Natural killer cell (primary cell): Measurements from ENCODE around the gene MACROD2. TPM values are rescaled to one million over a fixed set of nuclear protein-coding genes. Genes with fewer than 3 reads are reported as not detected.

Experiments used
- ATAC-seq, 3 donors: fragments of 150-1000 bp in 2 of 3; fragments of 200-7000 bp in 1 of 3; cut with Tn5 transposase; 1 replicate in 1 of 3; 2 replicates in 2 of 3; pipeline ENCODE4 v1.10.0; 2021; ENCODE audit warnings: mild to moderate bottlenecking in 2 of 3, moderate library complexity in 2 of 3
- DNase-seq, 2 donors: peaks; one replicate each; pipeline versions ENCODE4 v3.0.0 to v3.0.0-alpha.2; 2013 to 2021; ENCODE audit warnings: mixed read lengths in 1 of 2
- H3K27ac ChIP-seq: one replicate; pipeline ENCODE4 v1.5.1; 2013; ENCODE audit warnings: mild to moderate bottlenecking, low read length
- H3K27me3 ChIP-seq: one replicate; pipeline ENCODE4 v1.6.1; 2013; ENCODE audit warnings: low read length; ENCODE audit not compliant: control insufficient read depth, insufficient read depth
- H3K36me3 ChIP-seq: one replicate; pipeline ENCODE4 v1.6.1; 2013; ENCODE audit warnings: low read length; ENCODE audit not compliant: control insufficient read depth, insufficient read depth
- H3K4me1 ChIP-seq: one replicate; pipeline ENCODE4 v1.6.1; 2013; ENCODE audit warnings: low read length; ENCODE audit not compliant: control insufficient read depth, insufficient read depth
- H3K4me3 ChIP-seq: one replicate; pipeline ENCODE4 v1.5.1; 2013; ENCODE audit warnings: low read length
- H3K9me3 ChIP-seq: one replicate; pipeline ENCODE4 v1.6.1; 2013; ENCODE audit warnings: low read length; ENCODE audit not compliant: control insufficient read depth, insufficient read depth
- H3K27ac Mint-ChIP-seq, 2 donors: one replicate each; pipeline ENCODE4 v1.8.0; 2022; ENCODE audit warnings: mild to moderate bottlenecking in 2 of 2, mixed read lengths in 2 of 2, moderate library complexity in 1 of 2
- H3K27me3 Mint-ChIP-seq, 2 donors: one replicate each; pipeline ENCODE4 v1.8.0; 2022; ENCODE audit warnings: low read depth in 2 of 2, mixed read lengths in 2 of 2
- H3K36me3 Mint-ChIP-seq: one replicate; pipeline ENCODE4 v1.8.0; 2022; ENCODE audit warnings: mixed read lengths
- H3K4me1 Mint-ChIP-seq, 2 donors: one replicate each; pipeline ENCODE4 v1.8.0; 2022; ENCODE audit warnings: mixed read lengths in 2 of 2
- H3K4me3 Mint-ChIP-seq: one replicate; pipeline ENCODE4 v1.8.0; 2022; ENCODE audit warnings: mild to moderate bottlenecking, moderate library complexity, mixed read lengths
- H3K9me3 Mint-ChIP-seq, 2 donors: one replicate each; pipeline ENCODE4 v1.8.0; 2022; ENCODE audit warnings: mixed read lengths in 2 of 2
- CTCF ChIP-seq: fragments of 200-600 bp; IDR thresholded peaks from one replicate; pipeline ENCODE4 v1.8.0; 2022; ENCODE audit warnings: antibody characterized with exemption
- WGBS: methylation state at CpG from one replicate; pipeline ENCODE4 v1.1.7; 2013; ENCODE audit warnings: missing lambda C conversion rate; ENCODE audit not compliant: insufficient coverage; 5-methylcytosine and 5-hydroxymethylcytosine counted together
- intact Hi-C: fragments of 100-400 bp; cut with micrococcal nuclease; formaldehyde crosslinking; loops from one replicate; pipeline ENCODE4 v1.14.2; 2022
- total RNA-seq, 4 donors: library from RNA; stranded (reverse); fragments of 120-200 nt in 1 of 4; gene quantifications; one replicate each; pipeline versions ENCODE4 v1.2.3 to v1.2.4, GENCODE V29; 2013 to 2022

The MACROD2 gene
- under 1 TPM in 2 of 3 donors, not detected in 1; 0.19 to 0.88 TPM for total RNA-seq
- 6.1 TPM for total RNA-seq (2013)

- peaks cover 0 to 15% of the 10 kb centered on the region in 2 donors for H3K27me3 Mint-ChIP-seq
- H3K27me3 ChIP-seq: no peaks in the 10 kb centered on the region
- H3K4me1 Mint-ChIP-seq: peaks cover 6 to 12% of the 10 kb centered on the region in 2 donors
- ATAC-seq: peak; percentile 91 to 95 (median 91)
- peaks cover 3 to 14% of the 10 kb centered on the region in 2 donors for H3K9me3 Mint-ChIP-seq
- peaks cover 7% of the 10 kb centered on the region for H3K36me3 Mint-ChIP-seq
- H3K27ac Mint-ChIP-seq: peak within 1 kb of the TSS in 1 of 2 donors; percentile 31
- H3K4me3 Mint-ChIP-seq: peak within 1 kb of the TSS; percentile 73
- H3K27ac ChIP-seq: no peak within 1 kb of the TSS
- WGBS: 8% methylated on average over 61 of the region's 61 CpGs
- no peaks in the 10 kb centered on the region for H3K4me1 ChIP-seq
- intact Hi-C loops: no loop called here
- H3K4me3 ChIP-seq: no peak within 1 kb of the TSS
- H3K9me3 ChIP-seq: peaks cover 12% of the 10 kb centered on the region
- no peak for TF ChIP-seq CTCF
- peak in 1 of 2 donors; percentile 58 for DNase-seq
- H3K36me3 ChIP-seq: no peaks in the 10 kb centered on the region
Observed at GRCh38 chr20:13995086-13995665, at the start of gene MACROD2. TSS of gene MACROD2 (plus strand) at chr20:13995516.

- H3K4me3 Mint-ChIP-seq: no peak overlapping the region
Observed at GRCh38 chr20:13947719-13948118, 47.6 kb upstream of the MACROD2 start.

GRCh38 chr20:13953227-13953626 is 42.1 kb upstream of the MACROD2 start:
- peaks cover 6 to 7% of the 10 kb centered on the region in 2 donors for H3K9me3 Mint-ChIP-seq
- Histone ChIP-seq H3K4me1 (no peaks in the 10 kb centered on the region), H3K4me3 (no peak overlapping the region), H3K9me3 (peaks cover 8% of the 10 kb centered on the region), H3K27ac (no peak overlapping the region), H3K36me3 (no peaks in the 10 kb centered on the region), H3K27me3 (no peaks in the 10 kb centered on the region)
- H3K27me3 Mint-ChIP-seq: no peaks in the 10 kb centered on the region
- TF ChIP-seq CTCF: no peak
- H3K36me3 Mint-ChIP-seq: peaks cover 7% of the 10 kb centered on the region
- no peaks in the 10 kb centered on the region for H3K4me1 Mint-ChIP-seq
- no peak overlapping the region for H3K4me3 Mint-ChIP-seq
- H3K27ac Mint-ChIP-seq: no peak overlapping the region
- intact Hi-C loops: no loop called here
- no peak for ATAC-seq
- no peak for DNase-seq
- WGBS: 61% methylated on average over 6 of the region's 6 CpGs

More at GRCh38 chr20:13947719-13948118, 47.6 kb upstream of the MACROD2 start:
- Mint-ChIP-seq H3K4me1 (no peaks in the 10 kb centered on the region), H3K36me3 (peaks cover 7% of the 10 kb centered on the region), H3K9me3 (peaks cover 10 to 15% of the 10 kb centered on the region in 2 donors), H3K27me3 (no peaks in the 10 kb centered on the region), H3K27ac (no peak overlapping the region)
- H3K4me1 ChIP-seq: no peaks in the 10 kb centered on the region
- intact Hi-C loops: no loop called here
- H3K9me3 ChIP-seq: peaks cover 4% of the 10 kb centered on the region
- H3K4me3 ChIP-seq: no peak overlapping the region
- H3K27ac ChIP-seq: no peak overlapping the region
- H3K27me3 ChIP-seq: no peaks in the 10 kb centered on the region
- H3K36me3 ChIP-seq: no peaks in the 10 kb centered on the region
- DNase-seq (no peak), ATAC-seq (no peak)
- WGBS: 83% methylated on average over 3 of the region's 3 CpGs
- no peak for TF ChIP-seq CTCF

GRCh38 chr20:13960119-13960518 is 35.2 kb upstream of the MACROD2 start:
- Histone ChIP-seq H3K4me3 (no peak overlapping the region), H3K27ac (no peak overlapping the region), H3K27me3 (no peaks in the 10 kb centered on the region), H3K36me3 (no peaks in the 10 kb centered on the region), H3K4me1 (no peaks in the 10 kb centered on the region), H3K9me3 (no peaks in the 10 kb centered on the region)
- 69% methylated on average over 2 of the region's 2 CpGs for WGBS
- DNase-seq: no peak
- Mint-ChIP-seq H3K9me3 (peaks cover 3 to 9% of the 10 kb centered on the region in 2 donors), H3K4me1 (no peaks in the 10 kb centered on the region), H3K27me3 (no peaks in the 10 kb centered on the region), H3K4me3 (no peak overlapping the region), H3K27ac (no peak overlapping the region), H3K36me3 (no peaks in the 10 kb centered on the region)
- no peak for TF ChIP-seq CTCF
- ATAC-seq: no peak
- intact Hi-C loops: no loop called here
